Keratinocyte (primary cell): Measurements from ENCODE around the gene RUNX1. TPM values are rescaled to one million over a fixed set of nuclear protein-coding genes. Genes with fewer than 3 reads are reported as not detected.
A peak's percentile ranks its signal among the peaks of the same experiment; 100 is the strongest.

ENCODE experiments used
- DNase-seq: peaks from one replicate; pipeline ENCODE4 v3.0.0-alpha.2; 2011; ENCODE audit warnings: low read depth, missing footprints, low spot score
- FAIRE-seq: peaks from 2 replicates; lab custom pipeline; 2011; peaks lifted over from hg19 to GRCh38; lab: Jason Lieb, UNC
- H2AFZ ChIP-seq: 2 replicates; pipeline ENCODE4 v1.6.0; 2012; ENCODE audit warnings: low read length, control low read depth, inconsistent platforms; ENCODE audit not compliant: control insufficient read depth
- H3K27ac ChIP-seq: 2 replicates; pipeline ENCODE4 v1.5.1; 2011; ENCODE audit warnings: low read length; ENCODE audit not compliant: control insufficient read depth, insufficient read depth
- H3K27me3 ChIP-seq: 3 replicates; pipeline ENCODE4 v1.6.0; 2011; ENCODE audit warnings: low read length; ENCODE audit not compliant: control insufficient read depth, insufficient read depth; ENCODE audit errors: extremely low read depth
- H3K36me3 ChIP-seq, 2 experiments: 2 replicates in 1 of 2; 3 replicates in 1 of 2; pipeline ENCODE4 v1.5.1; 2011; ENCODE audit warnings: low read length in 2 of 2, mild to moderate bottlenecking in 1 of 2; ENCODE audit not compliant: control insufficient read depth in 2 of 2, insufficient read depth in 2 of 2; ENCODE audit errors: extremely low read depth in 1 of 2
- H3K4me1 ChIP-seq: 3 replicates; pipeline ENCODE4 v1.5.1; 2011; ENCODE audit warnings: low read length; ENCODE audit not compliant: control insufficient read depth, insufficient read depth; ENCODE audit errors: extremely low read depth
- H3K4me2 ChIP-seq: 3 replicates; pipeline ENCODE4 v1.6.0; 2011; ENCODE audit warnings: low read depth, low read length; ENCODE audit not compliant: control insufficient read depth, insufficient read depth; ENCODE audit errors: extremely low read depth
- H3K4me3 ChIP-seq, 3 experiments: fragments of 200-600 bp in 1 of 3; sonication (generic) in 1 of 3; 2 replicates in 2 of 3; 3 replicates in 1 of 3; pipeline ENCODE4 v1.5.1; 2011 to 2016; ENCODE audit warnings: low read length in 3 of 3, mild to moderate bottlenecking in 3 of 3, control low read depth in 2 of 3, inconsistent platforms in 1 of 3, low read depth in 1 of 3, mixed read lengths in 1 of 3, mixed run types in 1 of 3, moderate library complexity in 1 of 3; ENCODE audit not compliant: control insufficient read depth in 2 of 3, insufficient read depth in 2 of 3; ENCODE audit errors: extremely low read depth in 1 of 3
- H3K79me2 ChIP-seq: 2 replicates; pipeline ENCODE4 v1.6.0; 2012; ENCODE audit warnings: low read length; ENCODE audit not compliant: control insufficient read depth, insufficient read depth
- H3K9ac ChIP-seq: 3 replicates; pipeline ENCODE4 v1.6.0; 2011; ENCODE audit warnings: low read length; ENCODE audit not compliant: control insufficient read depth, insufficient read depth; ENCODE audit errors: extremely low read depth
- H3K9me1 ChIP-seq: 3 replicates; pipeline ENCODE4 v1.6.0; 2011; ENCODE audit warnings: low read length; ENCODE audit not compliant: control insufficient read depth, insufficient read depth; ENCODE audit errors: extremely low read depth
- H3K9me3 ChIP-seq: 2 replicates; pipeline ENCODE4 v1.5.1; 2012; ENCODE audit warnings: low read depth, low read length; ENCODE audit not compliant: control insufficient read depth
- H4K20me1 ChIP-seq: 3 replicates; pipeline ENCODE4 v1.6.0; 2011; ENCODE audit warnings: low read length; ENCODE audit not compliant: control insufficient read depth, insufficient read depth; ENCODE audit errors: extremely low read depth
- CTCF ChIP-seq, 3 experiments: IDR thresholded peaks in 1 of 3; conservative IDR thresholded peaks in 1 of 3; optimal IDR thresholded peaks in 1 of 3; 2 replicates in 2 of 3; 3 replicates in 1 of 3; pipeline versions ENCODE3 to v1.5.1; 2011; ENCODE audit warnings: low read length in 3 of 3, mild to moderate bottlenecking in 3 of 3, moderate library complexity in 2 of 3, control low read depth in 1 of 3, inconsistent platforms in 1 of 3; ENCODE audit not compliant: insufficient read depth in 2 of 3; ENCODE audit errors: extremely low read depth in 1 of 3
- EZH2 ChIP-seq: IDR thresholded peaks from one replicate; pipeline ENCODE4 v1.6.1; 2012; ENCODE audit warnings: inconsistent platforms, mild to moderate bottlenecking, low read length, moderate library complexity
- dilution Hi-C: fragments of 300-500 bp; cut with MboI; formaldehyde crosslinking; loops from one replicate; pipeline ENCODE4 v1.7.0; 2020; ENCODE audit warnings: low sequenced_read_pairs; ENCODE audit not compliant: extremely low pct_ligation_motif_present
- polyA plus RNA-seq, 5 experiments: library from polyadenylated mRNA; depleted of rRNA in 3 of 5; stranded (reverse) in 3 of 5; stranded (forward) in 1 of 5; unstranded in 1 of 5; fragments of >200 nt; gene quantifications; 1 replicate in 1 of 5; 2 replicates in 3 of 5; 3 replicates in 1 of 5; pipeline versions ENCODE4 v1.2.1 to v1.2.3, GENCODE V29; 2011 to 2012; ENCODE audit warnings: missing spikeins in 2 of 5, low read depth in 1 of 5, low replicate concordance in 1 of 5

Gene RUNX1
- polyA plus RNA-seq, 1 donor (not counting 4 experiments of a cell fraction or from before 2014, with no cell fraction given): 44.9 TPM

- Histone ChIP-seq H3K4me3 (peak overlapping the region; percentile 85 to 96 (median 94)), H3K27me3 (no peaks in the 10 kb centered on the region), H3K36me3 (peaks cover 9 to 28% of the 10 kb centered on the region in 2 experiments), H3K9me3 (no peaks in the 10 kb centered on the region), H3K9ac (peak overlapping the region; percentile 92), H3K27ac (peak overlapping the region; percentile 97), H3K79me2 (peaks cover 72% of the 10 kb centered on the region), H3K4me2 (peak overlapping the region; percentile 9), H3K9me1 (no peaks in the 10 kb centered on the region), H4K20me1 (peaks cover 12% of the 10 kb centered on the region), H3K4me1 (peaks cover 14% of the 10 kb centered on the region), H2AFZ (no peak overlapping the region)
- FAIRE-seq (no peak), DNase-seq (no peak)
- dilution Hi-C loops: no loop called here
- TF ChIP-seq CTCF (optimal IDR thresholded peaks at IDR 0.05 in 1 of 3, IDR thresholded peaks at IDR 0.05 in 1 of 3, conservative IDR thresholded peaks at IDR 0.05 in 1 of 3; ENCODE audit: extremely low read depth in 1 of 3, insufficient read depth in 2 of 3, low read length in 3 of 3) (no peak), EZH2 (no peak)
Observed at GRCh38 chr21:34886240-34887104, 162.6 kb downstream of the RUNX1 start.

GRCh38 chr21:34885626-34886239 is 163.4 kb downstream of the RUNX1 start:
- dilution Hi-C loops: no loop called here
- Histone ChIP-seq H3K36me3 (peaks cover 14 to 35% of the 10 kb centered on the region in 2 experiments), H3K9me1 (no peaks in the 10 kb centered on the region), H2AFZ (no peak overlapping the region), H4K20me1 (peaks cover 14% of the 10 kb centered on the region), H3K9ac (peak overlapping the region; percentile 92), H3K79me2 (peaks cover 80% of the 10 kb centered on the region), H3K27me3 (no peaks in the 10 kb centered on the region), H3K9me3 (no peaks in the 10 kb centered on the region), H3K4me3 (peak overlapping the region; percentile 85 to 96 (median 94)), H3K27ac (peak overlapping the region; percentile 97), H3K4me2 (peak overlapping the region; percentile 93), H3K4me1 (peaks cover 22% of the 10 kb centered on the region)
- TF ChIP-seq EZH2 (no peak), CTCF (optimal IDR thresholded peaks at IDR 0.05 in 1 of 3, IDR thresholded peaks at IDR 0.05 in 1 of 3, conservative IDR thresholded peaks at IDR 0.05 in 1 of 3; ENCODE audit: extremely low read depth in 1 of 3, insufficient read depth in 2 of 3, low read length in 3 of 3) (no peak)
- no peak for DNase-seq
- no peak for FAIRE-seq
